Uterus (tissue), 2 donors: Measurements from ENCODE around the gene KLHL17.

Experiments
- POLR2A ChIP-seq, 2 donors: fragments of 450-650 bp; IDR thresholded peaks; one replicate each; pipeline ENCODE4 v1.6.1; 2016; ENCODE audit warnings: antibody characterized with exemption in 2 of 2, mild to moderate bottlenecking in 1 of 2, moderate library complexity in 1 of 2
- TF ChIP-seq, protein P1 (sequence below), 4 experiments: fragments of 200-600 bp in 2 of 4; fragments of 450-650 bp in 2 of 4; sonication (generic) in 2 of 4; IDR thresholded peaks; one replicate each; pipeline ENCODE4 v1.5.1; 2016 to 2019; ENCODE audit warnings: antibody characterized with exemption in 4 of 4, mild to moderate bottlenecking in 2 of 4, moderate library complexity in 1 of 4

DNA sequence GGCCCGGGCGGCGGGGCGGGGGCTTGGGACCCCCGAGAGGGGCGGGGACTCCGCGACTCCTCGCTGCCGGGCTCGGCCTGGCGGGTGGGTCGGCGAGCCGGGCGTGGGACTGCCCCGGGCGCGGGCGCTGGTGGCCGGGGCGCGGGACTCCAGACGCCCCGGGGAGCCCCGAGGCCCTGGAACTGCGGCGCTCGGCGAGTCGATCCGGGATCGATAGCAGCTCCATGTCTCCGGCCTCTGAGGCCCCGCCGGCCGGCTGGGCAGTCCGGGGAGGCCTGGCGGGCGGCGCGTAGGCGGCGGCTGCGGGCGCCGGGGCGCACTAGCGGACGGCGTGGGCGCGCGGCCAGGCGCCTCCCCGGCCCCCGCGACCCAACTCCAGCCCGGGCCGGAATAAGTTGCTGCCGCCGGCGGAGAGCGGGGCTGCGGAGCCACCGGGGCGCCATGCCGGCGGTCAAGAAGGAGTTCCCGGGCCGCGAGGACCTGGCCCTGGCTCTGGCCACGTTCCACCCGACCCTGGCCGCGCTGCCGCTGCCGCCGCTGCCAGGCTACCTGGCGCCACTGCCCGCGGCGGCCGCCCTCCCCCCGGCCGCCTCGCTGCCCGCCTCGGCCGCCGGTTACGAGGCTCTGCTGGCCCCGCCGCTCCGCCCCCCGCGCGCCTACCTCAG, 36.3 kb upstream of the KLHL17 start:
- TF ChIP-seq, protein P1, sequence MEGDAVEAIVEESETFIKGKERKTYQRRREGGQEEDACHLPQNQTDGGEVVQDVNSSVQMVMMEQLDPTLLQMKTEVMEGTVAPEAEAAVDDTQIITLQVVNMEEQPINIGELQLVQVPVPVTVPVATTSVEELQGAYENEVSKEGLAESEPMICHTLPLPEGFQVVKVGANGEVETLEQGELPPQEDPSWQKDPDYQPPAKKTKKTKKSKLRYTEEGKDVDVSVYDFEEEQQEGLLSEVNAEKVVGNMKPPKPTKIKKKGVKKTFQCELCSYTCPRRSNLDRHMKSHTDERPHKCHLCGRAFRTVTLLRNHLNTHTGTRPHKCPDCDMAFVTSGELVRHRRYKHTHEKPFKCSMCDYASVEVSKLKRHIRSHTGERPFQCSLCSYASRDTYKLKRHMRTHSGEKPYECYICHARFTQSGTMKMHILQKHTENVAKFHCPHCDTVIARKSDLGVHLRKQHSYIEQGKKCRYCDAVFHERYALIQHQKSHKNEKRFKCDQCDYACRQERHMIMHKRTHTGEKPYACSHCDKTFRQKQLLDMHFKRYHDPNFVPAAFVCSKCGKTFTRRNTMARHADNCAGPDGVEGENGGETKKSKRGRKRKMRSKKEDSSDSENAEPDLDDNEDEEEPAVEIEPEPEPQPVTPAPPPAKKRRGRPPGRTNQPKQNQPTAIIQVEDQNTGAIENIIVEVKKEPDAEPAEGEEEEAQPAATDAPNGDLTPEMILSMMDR (IDR thresholded peaks at IDR 0.05), result no peak
- no peak for TF ChIP-seq POLR2A (IDR thresholded peaks at IDR 0.05)
